Calu3 (cell line): ENCODE results near the gene CBLIF. TPM values are rescaled to one million over a fixed set of nuclear protein-coding genes. Genes with fewer than 3 reads are reported as not detected.

Experiments
- BruUV-seq: library from RNA; stranded (reverse); fragments of 400-500 nt; replicated peaks from 2 replicates; lab custom pipeline; 2021; lab: Mats Ljungman, UMichigan
- CTCF ChIA-PET: fragments of 300-600 bp; sonication (Branson Sonifier 250); formaldehyde crosslinking; loops from one replicate; lab custom pipeline; 2022; ENCODE audit warnings: antibody characterized with exemption; lab: Charles Lee
- DNase-seq: peaks from one replicate; pipeline ENCODE4 v3.0.0; 2022
- H3K27ac Mint-ChIP-seq: one replicate; pipeline ENCODE4 v1.8.0; 2022; ENCODE audit warnings: mixed read lengths; ENCODE audit not compliant: unreplicated experiment
- H3K27me3 Mint-ChIP-seq: one replicate; pipeline ENCODE4 v1.8.0; 2022; ENCODE audit warnings: mixed read lengths; ENCODE audit not compliant: unreplicated experiment
- H3K36me3 Mint-ChIP-seq: one replicate; pipeline ENCODE4 v1.8.0; 2022; ENCODE audit warnings: mild to moderate bottlenecking, moderate library complexity, mixed read lengths; ENCODE audit not compliant: insufficient read depth, unreplicated experiment
- H3K4me1 Mint-ChIP-seq: one replicate; pipeline ENCODE4 v1.8.0; 2022; ENCODE audit warnings: mild to moderate bottlenecking, low read depth, mixed read lengths; ENCODE audit not compliant: unreplicated experiment
- H3K4me3 Mint-ChIP-seq: one replicate; pipeline ENCODE4 v1.8.0; 2022; ENCODE audit warnings: mild to moderate bottlenecking, low read depth, moderate library complexity, mixed read lengths; ENCODE audit not compliant: unreplicated experiment
- H3K9me3 Mint-ChIP-seq: one replicate; pipeline ENCODE4 v1.8.0; 2022; ENCODE audit warnings: low read depth, mixed read lengths; ENCODE audit not compliant: unreplicated experiment
- CTCF ChIP-seq: fragments of 200-600 bp; IDR thresholded peaks from one replicate; pipeline ENCODE4 v1.8.0; 2022; ENCODE audit warnings: antibody characterized with exemption; ENCODE audit not compliant: unreplicated experiment
- intact Hi-C: fragments of 100-400 bp; cut with micrococcal nuclease; formaldehyde crosslinking; loops from one replicate; pipeline ENCODE4 v1.10.0; 2022; ENCODE audit not compliant: unreplicated experiment
- total RNA-seq: library from RNA; stranded (reverse); gene quantifications from 2 replicates; pipeline ENCODE4 v1.2.3, GENCODE V29; 2022

Gene CBLIF
- total RNA-seq, 1 experiment from 2014 or later, result not detected

GRCh38 chr11:59839615-59840014, 5.7 kb downstream of the CBLIF start:
- Mint-ChIP-seq H3K9me3 (peaks cover 3% of the 10 kb centered on the region), H3K4me3 (no peak overlapping the region), H3K4me1 (no peaks in the 10 kb centered on the region), H3K27ac (no peak overlapping the region), H3K36me3 (no peaks in the 10 kb centered on the region), H3K27me3 (no peaks in the 10 kb centered on the region)
- no peak for TF ChIP-seq CTCF
- no TSS peak for BruUV-seq
- DNase-seq, result no peak
- CTCF ChIA-PET, result interaction anchor here (0.6 kb wide), 1 partner anchor 35 kb away, joined by 3 read pairs; no protein-coding TSS in a partner anchor
- intact Hi-C loops, result no loop called here

DNA sequence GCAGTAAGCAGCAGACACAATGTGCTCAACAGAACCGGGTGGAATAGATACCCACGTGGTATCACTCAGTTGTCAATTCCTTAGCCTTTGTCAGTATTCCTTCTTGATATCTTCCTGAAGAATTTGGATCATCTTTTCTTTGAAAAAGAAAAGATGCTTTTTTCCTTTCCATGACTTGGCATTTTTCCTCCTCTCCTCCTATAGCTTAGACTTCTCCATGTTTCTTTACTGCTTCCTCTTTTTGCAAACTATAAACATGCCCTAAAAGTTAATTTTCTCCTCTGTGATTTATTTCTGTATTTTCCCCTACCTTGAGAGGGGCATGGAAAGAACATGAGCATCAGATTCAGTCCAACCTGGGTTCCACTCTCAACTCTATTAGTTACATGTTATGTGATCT, 11.7 kb downstream of the CBLIF start:
- CTCF ChIA-PET, result no interaction called here
- no peak overlapping the region for H3K4me3 Mint-ChIP-seq
- no peaks in the 10 kb centered on the region for H3K36me3 Mint-ChIP-seq
- no peaks in the 10 kb centered on the region for H3K9me3 Mint-ChIP-seq
- no peaks in the 10 kb centered on the region for H3K4me1 Mint-ChIP-seq
- no peak for TF ChIP-seq CTCF
- BruUV-seq, result no TSS peak
- intact Hi-C loops, result no loop called here
- H3K27me3 Mint-ChIP-seq, result no peaks in the 10 kb centered on the region
- no peak overlapping the region for H3K27ac Mint-ChIP-seq
- DNase-seq, result no peak

DNA sequence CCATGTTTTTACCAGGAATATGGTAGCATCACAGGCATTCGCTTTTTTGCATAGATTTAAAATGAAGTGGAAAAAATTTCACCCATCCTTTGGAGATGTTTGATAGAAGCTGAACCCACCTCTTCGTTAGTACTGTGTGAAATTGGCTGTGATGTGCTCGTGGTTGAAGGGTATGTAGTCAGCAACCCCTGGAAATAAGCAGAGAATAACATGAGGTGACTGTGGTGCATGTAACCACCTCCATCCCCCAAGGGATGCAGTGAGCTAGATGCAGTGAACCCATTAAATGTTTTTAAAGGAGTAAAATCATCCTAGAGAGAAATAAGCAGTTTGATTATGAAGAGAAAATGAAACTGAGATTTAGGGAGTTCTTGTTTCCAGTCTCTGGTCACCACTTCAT, 15.9 kb downstream of the CBLIF start:
- no TSS peak for BruUV-seq
- TF ChIP-seq CTCF, result no peak

DNA sequence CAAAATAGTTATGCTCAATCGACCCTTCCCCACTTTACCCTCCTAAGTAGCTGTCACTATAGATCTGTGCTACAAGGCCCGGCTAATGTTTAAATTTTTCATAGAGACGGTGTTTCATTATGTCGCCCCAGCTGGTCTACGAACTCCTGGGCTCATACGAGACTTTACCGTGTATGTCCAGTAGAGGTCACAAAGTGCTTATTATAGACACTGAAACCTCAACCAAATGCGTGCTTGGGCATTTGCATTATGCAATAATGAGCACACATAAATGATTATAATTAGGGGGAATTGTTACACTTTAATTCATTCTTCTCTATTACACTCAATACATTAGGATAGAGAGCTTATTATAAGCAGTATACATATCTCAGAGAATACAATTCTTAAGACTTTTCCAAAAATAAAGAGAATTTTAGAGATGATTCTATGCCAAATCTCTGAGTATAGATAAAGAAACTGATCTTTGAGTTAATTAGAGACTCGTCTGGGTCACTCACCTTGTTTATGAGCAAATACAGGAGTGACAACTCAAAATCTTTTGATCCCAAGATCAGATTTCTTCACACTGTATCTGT, 22.2 kb downstream of the CBLIF start:
- H3K9me3 Mint-ChIP-seq, result no peaks in the 10 kb centered on the region
- no peaks in the 10 kb centered on the region for H3K36me3 Mint-ChIP-seq
- peak; percentile 57 for DNase-seq
- TF ChIP-seq CTCF, result peak; percentile 42
- intact Hi-C loops, result loop anchor here (1.0 to 10.0 kb wide), 5 partner anchors 43 to 522 kb away; partner anchors contain the start of gene TCN1
- no peaks in the 10 kb centered on the region for H3K27me3 Mint-ChIP-seq
- peak overlapping the region; percentile 12 for H3K27ac Mint-ChIP-seq
- CTCF ChIA-PET, result interaction anchor here (0.6 to 1.2 kb wide), 6 partner anchors 43 to 428 kb away, joined by 3 to 17 read pairs (median 4); partner anchors contain the start of gene TCN1
- no TSS peak for BruUV-seq
- peaks cover 9% of the 10 kb centered on the region for H3K4me1 Mint-ChIP-seq
- peak overlapping the region; percentile 1 for H3K4me3 Mint-ChIP-seq

More for the DNA sequence above, 15.9 kb downstream of the CBLIF start:
- no peak for DNase-seq
- no peaks in the 10 kb centered on the region for H3K27me3 Mint-ChIP-seq
- no peaks in the 10 kb centered on the region for H3K36me3 Mint-ChIP-seq
- H3K4me1 Mint-ChIP-seq, result no peaks in the 10 kb centered on the region
- CTCF ChIA-PET, result no interaction called here
- intact Hi-C loops, result loop anchor here (10.0 kb wide), 1 partner anchor 515 kb away; no protein-coding TSS in a partner anchor
- peak overlapping the region; percentile 34 for H3K27ac Mint-ChIP-seq
- H3K4me3 Mint-ChIP-seq, result no peak overlapping the region
- no peaks in the 10 kb centered on the region for H3K9me3 Mint-ChIP-seq
